Measurements from ENCODE around the gene C2orf81. TPM values are rescaled to one million over a fixed set of nuclear protein-coding genes. Genes with fewer than 3 reads are reported as not detected.
"Not testable (repeated sequence)": the region's sequence is repeated elsewhere in the genome, so short reads cannot be mapped to it uniquely, and the experiment has no call there.

Gene C2orf81
- total and polyA plus RNA-seq, 2 of the 4 experiments (the other 2 are of a cell fraction) = 0.18 to 0.74 TPM

GRCh38 chr2:74444498-74445318 lies 23.3 kb upstream of the C2orf81 start (continued):
- no peak for TF ChIP-seq POLR2A (IDR thresholded peaks at IDR 0.05; ENCODE audit: low read depth, low read length)

GRCh38 chr2:74442483-74443297 lies 21.3 kb upstream of the C2orf81 start:
- H3K36me3 ChIP-seq (ENCODE audit: control insufficient read depth, insufficient read depth, low read length); H2BK120ac ChIP-seq (ENCODE audit: low read depth, low read length); H3K56ac ChIP-seq (ENCODE audit: extremely low read depth, insufficient read depth, low read length); H2BK5ac ChIP-seq (ENCODE audit: low read depth, low read length, poor library complexity, severe bottlenecking); H3K9me3 ChIP-seq (ENCODE audit: control insufficient read depth, insufficient read depth, low read length); ATAC-seq (ENCODE audit: low read depth); H2BK20ac ChIP-seq (ENCODE audit: low read depth, low read length); H3K27me3 ChIP-seq (ENCODE audit: control insufficient read depth, insufficient read depth, low read length); H3K23ac ChIP-seq (ENCODE audit: low read depth, low read length); H3K9ac ChIP-seq (ENCODE audit: low read depth, low read length); H3K4me2 ChIP-seq (ENCODE audit: low read depth, low read length); POLR2A ChIA-PET (ENCODE audit: unreplicated experiment); H4K5ac ChIP-seq (ENCODE audit: low read depth, low read length); H4K8ac ChIP-seq (ENCODE audit: low read depth in 2 of 2, low read length in 2 of 2); H3K18ac ChIP-seq (ENCODE audit: low read depth, low read length); H3K4me3 ChIP-seq (ENCODE audit: insufficient read depth, low read depth, low read length); H3K14ac ChIP-seq (replicated peaks; ENCODE audit: low read depth, low read length); H3K4ac ChIP-seq (ENCODE audit: low read depth, low read length); H2AK9ac ChIP-seq (replicated peaks; ENCODE audit: low read depth, low read length, poor library complexity); CTCF ChIA-PET; in situ Hi-C loops (cut with MboI; ENCODE audit: low sequenced_read_pairs); DNase-seq; intact Hi-C loops (cut with micrococcal nuclease); H4K20me1 ChIP-seq (ENCODE audit: insufficient read depth, low read length); H4K91ac ChIP-seq (ENCODE audit: insufficient read depth, low read depth, low read length); dilution Hi-C loops (cut with HindIII; ENCODE audit: low sequenced_read_pairs, unreplicated experiment); H2BK15ac ChIP-seq (ENCODE audit: low read depth, low read length); H2AFZ ChIP-seq (replicated peaks; ENCODE audit: low read length, poor library complexity); H3K27ac ChIP-seq (ENCODE audit: insufficient read depth, low read length); H2AK5ac ChIP-seq (ENCODE audit: low read depth, low read length); BruUV-seq (replicated peaks): not testable (repeated sequence)
- Histone ChIP-seq H3K4me1 (ENCODE audit: control insufficient read depth, insufficient read depth, low read length) (peaks cover 17% of the 10 kb centered on the region), H3K9me1 (ENCODE audit: insufficient read depth, low read length) (peaks cover 21% of the 10 kb centered on the region), H3K79me1 (ENCODE audit: low read depth in 1 of 2, low read length in 2 of 2) (peaks cover 16 to 25% of the 10 kb centered on the region in 2 experiments)
- 100% methylated on average over 1 of the region's 16 CpGs; no CpG with 5 or more reads in 1 of the 2 experiments for WGBS, 2 experiments (ENCODE audit: extremely low coverage in 2 of 2, insufficient read length in 1 of 2)

Data from IMR-90 (cell line).